ENCODE data around the gene OVOL2. TPM values are rescaled to one million over a fixed set of nuclear protein-coding genes. Genes with fewer than 3 reads are reported as not detected.
"Not testable (repeated sequence)": the region's sequence is repeated elsewhere in the genome, so short reads cannot be mapped to it uniquely, and the experiment has no call there.

OVOL2 gene
- total RNA-seq, 1 donor from 2014 or later = not detected

- H3K27me3 ChIP-seq (ENCODE audit: low read depth) = peaks cover 83% of the 10 kb centered on the region
- DNase-seq = no peak
- no peak overlapping the region for H3K27ac ChIP-seq (replicated peaks)
- TF ChIP-seq CTCF (IDR thresholded peaks at IDR 0.05; ENCODE audit: borderline replicate concordance) = no peak
- no peak overlapping the region for H3K4me3 ChIP-seq
- H3K4me1 ChIP-seq = no peaks in the 10 kb centered on the region
- H3K9me3 ChIP-seq (replicated peaks) = no peaks in the 10 kb centered on the region
- intact Hi-C loops (cut with micrococcal nuclease) = no loop called here
- H3K36me3 ChIP-seq = no peaks in the 10 kb centered on the region
These were observed 35.2 kb upstream of the OVOL2 start for GRCh38 chr20:18092890-18093289.

GRCh38 chr20:18091623-18092022, 33.9 kb upstream of the OVOL2 start:
- no peaks in the 10 kb centered on the region for H3K36me3 ChIP-seq
- H3K27me3 ChIP-seq (ENCODE audit: low read depth) = peaks cover 78% of the 10 kb centered on the region
- DNase-seq = no peak
- H3K27ac ChIP-seq (replicated peaks) = no peak overlapping the region
- no peaks in the 10 kb centered on the region for H3K9me3 ChIP-seq (replicated peaks)
- TF ChIP-seq CTCF (IDR thresholded peaks at IDR 0.05; ENCODE audit: borderline replicate concordance) = no peak
- H3K4me3 ChIP-seq = no peak overlapping the region
- intact Hi-C loops (cut with micrococcal nuclease) = no loop called here
- H3K4me1 ChIP-seq = no peaks in the 10 kb centered on the region

- no peak for TF ChIP-seq CTCF (IDR thresholded peaks at IDR 0.05; ENCODE audit: borderline replicate concordance)
- Histone ChIP-seq H3K27ac (replicated peaks) (no peak overlapping the region), H3K9me3 (replicated peaks) (no peaks in the 10 kb centered on the region), H3K4me3 (no peak overlapping the region), H3K4me1 (no peaks in the 10 kb centered on the region), H3K36me3 (no peaks in the 10 kb centered on the region), H3K27me3 (ENCODE audit: low read depth) (peaks cover 71% of the 10 kb centered on the region)
- intact Hi-C loops (cut with micrococcal nuclease) = no loop called here
- no peak for DNase-seq
These were observed 32.8 kb upstream of the OVOL2 start for GRCh38 chr20:18090477-18090876.

- no peaks in the 10 kb centered on the region for H3K9me3 ChIP-seq (replicated peaks)
- H3K4me1 ChIP-seq = no peaks in the 10 kb centered on the region
- no peaks in the 10 kb centered on the region for H3K36me3 ChIP-seq
- H3K4me3 ChIP-seq = no peak overlapping the region
- H3K27me3 ChIP-seq (ENCODE audit: low read depth) = peaks cover 70% of the 10 kb centered on the region
- no peak overlapping the region for H3K27ac ChIP-seq (replicated peaks)
- intact Hi-C loops (cut with micrococcal nuclease) = no loop called here
- DNase-seq = no peak
- TF ChIP-seq CTCF (IDR thresholded peaks at IDR 0.05; ENCODE audit: borderline replicate concordance) = no peak
These were observed 32.3 kb upstream of the OVOL2 start for GRCh38 chr20:18090044-18090443.

GRCh38 chr20:18088841-18089240, 31.1 kb upstream of the OVOL2 start:
- H3K4me1 ChIP-seq; H3K9me3 ChIP-seq (replicated peaks); H3K36me3 ChIP-seq; DNase-seq; H3K4me3 ChIP-seq; intact Hi-C loops (cut with micrococcal nuclease); H3K27ac ChIP-seq (replicated peaks): not testable (repeated sequence)
- peaks cover 62% of the 10 kb centered on the region for H3K27me3 ChIP-seq (ENCODE audit: low read depth)

DNA sequence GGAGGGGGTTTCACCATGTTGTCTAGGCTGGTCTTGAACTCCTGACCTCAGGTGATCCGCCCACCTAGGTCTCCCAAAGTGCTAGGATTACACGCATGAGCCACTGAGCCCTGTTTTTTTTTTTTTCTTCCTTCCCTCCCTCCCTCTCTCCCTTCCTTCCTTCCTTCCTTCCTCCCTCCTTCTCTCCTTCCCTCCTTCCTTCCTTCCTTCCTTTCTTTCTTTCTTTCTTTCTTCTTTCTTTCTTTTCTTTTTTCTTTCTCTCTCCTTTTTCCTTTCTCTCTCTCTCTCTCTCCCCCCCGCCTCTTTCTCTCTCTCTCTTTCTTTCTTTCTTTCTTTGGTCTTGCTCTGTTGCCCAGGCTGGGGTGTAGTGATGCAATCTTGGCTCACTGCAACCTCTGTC, 30.6 kb upstream of the OVOL2 start:
- DNase-seq; intact Hi-C loops (cut with micrococcal nuclease); H3K27ac ChIP-seq (replicated peaks); H3K4me3 ChIP-seq; H3K9me3 ChIP-seq (replicated peaks); H3K4me1 ChIP-seq; H3K36me3 ChIP-seq: not testable (repeated sequence)
- peaks cover 56% of the 10 kb centered on the region for H3K27me3 ChIP-seq (ENCODE audit: low read depth)

- Histone ChIP-seq H3K36me3 (no peaks in the 10 kb centered on the region), H3K9me3 (replicated peaks) (no peaks in the 10 kb centered on the region), H3K4me3 (no peak overlapping the region), H3K27me3 (ENCODE audit: low read depth) (peaks cover 44% of the 10 kb centered on the region), H3K4me1 (no peaks in the 10 kb centered on the region), H3K27ac (replicated peaks) (no peak overlapping the region)
- intact Hi-C loops (cut with micrococcal nuclease) = no loop called here
- no peak for DNase-seq
- TF ChIP-seq CTCF (IDR thresholded peaks at IDR 0.05; ENCODE audit: borderline replicate concordance) = no peak
These were observed 29.3 kb upstream of the OVOL2 start for GRCh38 chr20:18087054-18087453.

DNA sequence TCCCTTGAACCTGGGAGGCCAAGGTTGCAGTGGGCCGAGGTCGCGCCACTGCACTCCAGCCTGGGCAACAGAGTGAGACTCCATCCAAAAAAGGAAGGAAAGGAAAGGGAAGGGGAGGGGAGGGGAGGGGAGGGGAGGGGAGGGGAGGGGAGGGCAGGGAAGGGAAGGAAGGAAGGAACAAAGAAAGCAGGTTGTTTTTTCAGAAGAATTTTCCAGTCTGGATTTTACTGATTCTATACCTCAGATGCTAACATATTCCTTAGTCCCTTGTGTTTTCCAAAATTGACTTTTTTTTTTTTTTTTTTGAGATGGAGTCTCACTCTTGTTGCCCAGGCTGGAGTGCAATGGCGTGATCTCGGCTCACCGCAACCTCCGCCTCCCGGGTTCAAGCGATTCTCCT, 23.1 kb upstream of the OVOL2 start:
- H3K9me3 ChIP-seq (replicated peaks) = not testable (repeated sequence)

More for the DNA sequence above, 23.1 kb upstream of the OVOL2 start:
- H3K36me3 ChIP-seq; H3K4me3 ChIP-seq; H3K27ac ChIP-seq (replicated peaks); H3K4me1 ChIP-seq; DNase-seq; intact Hi-C loops (cut with micrococcal nuclease): not testable (repeated sequence)
- peaks cover 20% of the 10 kb centered on the region for H3K27me3 ChIP-seq (ENCODE audit: low read depth)

Data from left ventricle myocardium inferior (tissue), 1 donor.